Left ventricle myocardium inferior (tissue), 1 donor: ENCODE measurements around the gene NEAT1. TPM values are rescaled to one million over a fixed set of nuclear protein-coding genes. Genes with fewer than 3 reads are reported as not detected.
"Not testable (repeated sequence)": the region's sequence is repeated elsewhere in the genome, so short reads cannot be mapped to it uniquely, and the experiment has no call there.

ENCODE experiments used
- DNase-seq: peaks from one replicate; pipeline ENCODE4 v3.0.0-alpha.2; 2020
- H3K27ac ChIP-seq: fragments of 200-600 bp; replicated peaks from 2 replicates; pipeline ENCODE4 v1.8.0; 2021
- H3K27me3 ChIP-seq: fragments of 200-600 bp; 2 replicates; pipeline ENCODE4 v1.8.0; 2021; ENCODE audit warnings: low read depth
- H3K36me3 ChIP-seq: fragments of 200-600 bp; 2 replicates; pipeline ENCODE4 v1.8.0; 2021
- H3K4me1 ChIP-seq: fragments of 200-600 bp; 2 replicates; pipeline ENCODE4 v1.8.0; 2021
- H3K4me3 ChIP-seq: fragments of 200-600 bp; 2 replicates; pipeline ENCODE4 v1.8.0; 2021; ENCODE audit warnings: mild to moderate bottlenecking, moderate library complexity
- H3K9me3 ChIP-seq: fragments of 200-600 bp; replicated peaks from 2 replicates; pipeline ENCODE4 v1.8.0; 2021
- intact Hi-C: fragments of 100-400 bp; cut with micrococcal nuclease; formaldehyde crosslinking; loops from one replicate; pipeline ENCODE4 v1.11.0; 2022
- total RNA-seq: library from RNA; stranded (reverse); fragmentation: NEBNext Ultra II Directional; extraction: Animal tissue kit (Norgen Biotek cat#: 25700); gene quantifications from one replicate; pipeline ENCODE4 v1.2.1, GENCODE V29; 2021
- TF ChIP-seq, protein P1 (sequence below): fragments of 200-600 bp; IDR thresholded peaks from 2 replicates; pipeline ENCODE4 v1.8.0; 2021; ENCODE audit warnings: antibody characterized with exemption, mild to moderate bottlenecking, borderline replicate concordance
- donor health status: DM: no; HTN: yes; CAD: no; lungs with severe emphysema.

NEAT1 gene
- total RNA-seq, 1 donor from 2014 or later, result 405 TPM

DNA sequence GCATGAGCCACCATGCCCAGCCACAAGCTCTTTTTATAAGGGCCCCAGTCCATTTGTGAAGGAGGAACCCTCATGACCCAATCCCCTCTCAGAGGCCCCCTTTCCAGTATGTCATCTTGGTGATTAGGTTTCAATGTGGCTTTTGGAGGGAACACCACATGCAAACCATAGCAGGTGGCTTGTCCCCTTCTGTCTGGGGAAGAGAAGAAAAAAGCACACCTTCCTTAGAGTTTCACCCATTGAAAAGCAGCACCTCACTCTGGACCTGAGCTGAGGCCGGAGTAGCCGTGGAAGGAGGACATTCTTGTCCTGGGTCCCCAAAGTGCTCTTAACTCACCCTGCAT, 25.4 kb downstream of the NEAT1 start:
- Histone ChIP-seq H3K27me3 (no peaks in the 10 kb centered on the region), H3K4me3 (no peak overlapping the region), H3K36me3 (peaks cover 13% of the 10 kb centered on the region), H3K27ac (peak overlapping the region; percentile 73), H3K4me1 (peaks cover 26% of the 10 kb centered on the region), H3K9me3 (no peaks in the 10 kb centered on the region)
- TF ChIP-seq, protein P1, sequence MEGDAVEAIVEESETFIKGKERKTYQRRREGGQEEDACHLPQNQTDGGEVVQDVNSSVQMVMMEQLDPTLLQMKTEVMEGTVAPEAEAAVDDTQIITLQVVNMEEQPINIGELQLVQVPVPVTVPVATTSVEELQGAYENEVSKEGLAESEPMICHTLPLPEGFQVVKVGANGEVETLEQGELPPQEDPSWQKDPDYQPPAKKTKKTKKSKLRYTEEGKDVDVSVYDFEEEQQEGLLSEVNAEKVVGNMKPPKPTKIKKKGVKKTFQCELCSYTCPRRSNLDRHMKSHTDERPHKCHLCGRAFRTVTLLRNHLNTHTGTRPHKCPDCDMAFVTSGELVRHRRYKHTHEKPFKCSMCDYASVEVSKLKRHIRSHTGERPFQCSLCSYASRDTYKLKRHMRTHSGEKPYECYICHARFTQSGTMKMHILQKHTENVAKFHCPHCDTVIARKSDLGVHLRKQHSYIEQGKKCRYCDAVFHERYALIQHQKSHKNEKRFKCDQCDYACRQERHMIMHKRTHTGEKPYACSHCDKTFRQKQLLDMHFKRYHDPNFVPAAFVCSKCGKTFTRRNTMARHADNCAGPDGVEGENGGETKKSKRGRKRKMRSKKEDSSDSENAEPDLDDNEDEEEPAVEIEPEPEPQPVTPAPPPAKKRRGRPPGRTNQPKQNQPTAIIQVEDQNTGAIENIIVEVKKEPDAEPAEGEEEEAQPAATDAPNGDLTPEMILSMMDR, result no peak
- intact Hi-C loops, result no loop called here
- no peak for DNase-seq

- TF ChIP-seq, protein P1, result no peak
- Histone ChIP-seq H3K9me3 (no peaks in the 10 kb centered on the region), H3K4me1 (peaks cover 23% of the 10 kb centered on the region), H3K36me3 (peaks cover 8% of the 10 kb centered on the region), H3K27me3 (no peaks in the 10 kb centered on the region), H3K27ac (peak overlapping the region; percentile 73), H3K4me3 (no peak overlapping the region)
- intact Hi-C loops, result no loop called here
- DNase-seq, result no peak
Observed at GRCh38 chr11:65448418-65449105, 26.0 kb downstream of the NEAT1 start.

GRCh38 chr11:65451301-65451700, 28.7 kb downstream of the NEAT1 start:
- H3K27ac ChIP-seq, H3K36me3 ChIP-seq, intact Hi-C loops, H3K27me3 ChIP-seq, DNase-seq, H3K4me3 ChIP-seq, H3K9me3 ChIP-seq: not testable (repeated sequence)
- H3K4me1 ChIP-seq, result peaks cover 29% of the 10 kb centered on the region

DNA sequence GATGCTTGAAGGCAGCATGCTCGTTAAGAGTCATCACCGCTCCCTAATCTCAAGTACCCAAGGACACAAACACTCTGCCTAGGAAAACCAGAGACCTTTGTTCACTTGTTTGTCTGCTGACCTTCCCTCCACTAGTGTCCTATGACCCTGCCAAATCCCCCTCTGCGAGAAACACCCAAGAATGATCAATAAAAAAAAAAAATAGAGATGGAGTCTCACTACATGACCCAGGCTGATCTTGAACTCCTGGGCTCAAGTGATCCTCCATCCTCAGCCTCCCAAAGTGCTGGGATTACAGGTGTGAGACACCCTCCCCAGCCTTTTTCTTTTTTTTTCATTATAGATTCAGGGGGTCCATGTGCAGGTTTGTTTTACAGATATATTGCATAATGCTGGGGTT, 29.7 kb downstream of the NEAT1 start:
- intact Hi-C loops, DNase-seq, H3K27me3 ChIP-seq, H3K9me3 ChIP-seq, H3K36me3 ChIP-seq, H3K4me3 ChIP-seq: not testable (repeated sequence)
- Histone ChIP-seq H3K27ac (peak overlapping the region; percentile 91), H3K4me1 (peaks cover 29% of the 10 kb centered on the region)

- H3K27me3 ChIP-seq, result no peaks in the 10 kb centered on the region
- peak overlapping the region; percentile 91 for H3K27ac ChIP-seq
- no peaks in the 10 kb centered on the region for H3K36me3 ChIP-seq
- TF ChIP-seq, protein P1, result no peak
- H3K9me3 ChIP-seq, result no peaks in the 10 kb centered on the region
- intact Hi-C loops, result no loop called here
- DNase-seq, result no peak
- no peak overlapping the region for H3K4me3 ChIP-seq
- peaks cover 29% of the 10 kb centered on the region for H3K4me1 ChIP-seq
Observed at GRCh38 chr11:65452806-65453490, 30.4 kb downstream of the NEAT1 start.

DNA sequence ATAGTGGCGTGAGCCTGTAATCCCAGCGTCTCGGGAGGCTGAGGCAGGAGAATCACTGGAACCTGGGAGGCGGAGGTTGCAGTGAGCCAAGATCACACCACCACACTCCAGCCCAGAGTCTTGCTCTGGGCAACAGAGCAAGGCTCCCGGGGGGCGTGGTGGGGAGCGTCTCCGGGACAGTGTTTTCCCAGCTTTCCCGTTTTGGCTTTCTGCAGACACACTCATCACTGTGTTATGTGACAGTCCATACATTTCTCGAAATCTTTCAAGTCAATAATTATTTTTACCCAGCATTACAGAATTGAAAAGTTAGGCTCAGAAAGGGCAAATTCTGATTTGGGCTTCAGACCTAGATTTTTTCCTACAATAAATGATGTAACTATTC, 31.7 kb downstream of the NEAT1 start:
- intact Hi-C loops, result no loop called here
- Histone ChIP-seq H3K4me1 (peaks cover 29% of the 10 kb centered on the region), H3K27me3 (no peaks in the 10 kb centered on the region), H3K9me3 (no peaks in the 10 kb centered on the region), H3K4me3 (peak overlapping the region; percentile 71), H3K36me3 (no peaks in the 10 kb centered on the region), H3K27ac (peak overlapping the region; percentile 91)
- TF ChIP-seq, protein P1, result no peak
- no peak for DNase-seq
